B cell (primary cell): ENCODE measurements around the gene AGT. TPM values are rescaled to one million over a fixed set of nuclear protein-coding genes. Genes with fewer than 3 reads are reported as not detected.

Experiments
- ATAC-seq: fragments of 200-7000 bp; cut with Tn5 transposase; one replicate; pipeline ENCODE4 v1.10.0; 2021; ENCODE audit warnings: low read depth, mild to moderate bottlenecking, moderate number of reproducible peaks, moderate library complexity
- CTCF ChIA-PET: fragments of 350-600 bp; sonication (Branson Sonifier 250); formaldehyde crosslinking; loops from one replicate; lab custom pipeline; 2021; ENCODE audit warnings: antibody characterized with exemption, inconsistent platforms; lab: Charles Lee
- POLR2A ChIA-PET: fragments of 350-600 bp; sonication (Branson Sonifier 250); formaldehyde crosslinking; loops from one replicate; lab custom pipeline; 2021; ENCODE audit warnings: antibody characterized with exemption; lab: Charles Lee
- DNase-seq: peaks from one replicate; pipeline ENCODE4 v3.0.0; 2013
- H2AFZ ChIP-seq: 2 replicates; pipeline ENCODE4 v1.6.1; 2012; ENCODE audit warnings: mild to moderate bottlenecking, low read depth, low read length; ENCODE audit not compliant: insufficient read depth, poor library complexity, severe bottlenecking
- H3K27ac ChIP-seq, 2 donors: 1 replicate in 1 of 2; 2 replicates in 1 of 2; pipeline ENCODE4 v1.5.1; 2012 to 2013; ENCODE audit warnings: low read length in 2 of 2, mild to moderate bottlenecking in 2 of 2, moderate library complexity in 1 of 2
- H3K27me3 ChIP-seq, 4 experiments: fragments of 200-600 bp in 1 of 4; sonication (generic) in 1 of 4; replicated peaks in 1 of 4; 1 replicate in 2 of 4; 2 replicates in 2 of 4; pipeline versions ENCODE4 v1.6.1 to v1.7.0; 2013 to 2016; ENCODE audit warnings: low read length in 3 of 4, mild to moderate bottlenecking in 2 of 4, mixed read lengths in 1 of 4, moderate library complexity in 1 of 4; ENCODE audit not compliant: insufficient read depth in 4 of 4, control insufficient read depth in 3 of 4; ENCODE audit errors: control extremely low read depth in 1 of 4
- H3K36me3 ChIP-seq, 2 experiments: replicated peaks in 1 of 2; 1 replicate in 1 of 2; 2 replicates in 1 of 2; pipeline versions ENCODE4 v1.6.1 to v1.7.1; 2013; ENCODE audit warnings: low read length in 1 of 2; ENCODE audit not compliant: insufficient read depth in 2 of 2, control insufficient read depth in 1 of 2; ENCODE audit errors: control extremely low read depth in 1 of 2, extremely low read depth in 1 of 2
- H3K4me1 ChIP-seq, 2 donors: fragments of 200-600 bp in 1 of 2; sonication (generic) in 1 of 2; 1 replicate in 1 of 2; 2 replicates in 1 of 2; pipeline versions ENCODE4 v1.5.1 to v1.6.1; 2013 to 2017; ENCODE audit warnings: low read length in 2 of 2; ENCODE audit not compliant: control insufficient read depth in 2 of 2, insufficient read depth in 2 of 2
- H3K4me2 ChIP-seq: replicated peaks from 2 replicates; pipeline ENCODE3; 2012; ENCODE audit warnings: mild to moderate bottlenecking, low read depth, low read length; ENCODE audit not compliant: poor library complexity, severe bottlenecking
- H3K4me3 ChIP-seq, 5 experiments: fragments of 200-600 bp in 1 of 5; sonication (generic) in 1 of 5; 1 replicate in 3 of 5; 2 replicates in 2 of 5; pipeline versions ENCODE4 v1.5.1 to v1.7.0; 2011 to 2016; ENCODE audit warnings: low read length in 4 of 5, mild to moderate bottlenecking in 4 of 5, low read depth in 2 of 5, control low read depth in 1 of 5, moderate library complexity in 1 of 5; ENCODE audit not compliant: insufficient read depth in 1 of 5; ENCODE audit errors: control extremely low read depth in 1 of 5, extremely low read depth in 1 of 5
- H3K79me2 ChIP-seq: fragments of 200-600 bp; sonication (generic); one replicate; pipeline ENCODE4 v1.6.0; 2016; ENCODE audit warnings: low read length; ENCODE audit not compliant: control insufficient read depth, insufficient read depth
- H3K9ac ChIP-seq: fragments of 200-600 bp; sonication (generic); 2 replicates; pipeline ENCODE4 v1.6.1; 2017; ENCODE audit warnings: mild to moderate bottlenecking, low read length, moderate library complexity
- H3K9me3 ChIP-seq, 3 donors: one replicate each; pipeline versions ENCODE4 v1.6.1 to v1.7.1; 2013; ENCODE audit warnings: low read length in 2 of 3; ENCODE audit not compliant: control insufficient read depth in 2 of 3, insufficient read depth in 1 of 3; ENCODE audit errors: control extremely low read depth in 1 of 3
- H4K20me1 ChIP-seq: 2 replicates; pipeline ENCODE4 v1.6.0; 2012; ENCODE audit warnings: mild to moderate bottlenecking, low read length; ENCODE audit not compliant: insufficient read depth, control insufficient read depth, poor library complexity, severe bottlenecking
- H3K27ac Mint-ChIP-seq: one replicate; pipeline ENCODE4 v1.8.0; 2021; ENCODE audit warnings: mixed read lengths
- H3K27me3 Mint-ChIP-seq: one replicate; pipeline ENCODE4 v1.8.0; 2021; ENCODE audit warnings: mixed read lengths
- H3K4me1 Mint-ChIP-seq: one replicate; pipeline ENCODE4 v1.8.0; 2021; ENCODE audit warnings: mixed read lengths
- H3K4me3 Mint-ChIP-seq: one replicate; pipeline ENCODE4 v1.8.0; 2021; ENCODE audit warnings: mixed read lengths
- H3K9me3 Mint-ChIP-seq: one replicate; pipeline ENCODE4 v1.8.0; 2022; ENCODE audit warnings: mixed read lengths; ENCODE audit not compliant: insufficient read depth
- EZH2 ChIP-seq: IDR thresholded peaks from 2 replicates; pipeline ENCODE4 v1.6.1; 2012; ENCODE audit warnings: borderline replicate concordance, low read depth, mild to moderate bottlenecking, moderate library complexity, low read length; ENCODE audit not compliant: insufficient read depth, poor library complexity, severe bottlenecking
- WGBS: methylation state at CpG from one replicate; pipeline ENCODE4 v1.1.5; 2013; ENCODE audit warnings: missing lambda C conversion rate; ENCODE audit not compliant: insufficient coverage; 5-methylcytosine and 5-hydroxymethylcytosine counted together
- intact Hi-C: fragments of 100-400 bp; cut with micrococcal nuclease; formaldehyde crosslinking; loops from one replicate; pipeline ENCODE4 v1.10.0; 2022
- polyA minus RNA-seq: library from RNA; depleted of rRNA, polyadenylated mRNA; stranded (reverse); fragments of >200 nt; gene quantifications from 2 replicates; pipeline ENCODE4 v1.2.3, GENCODE V29; 2012
- polyA plus RNA-seq: library from polyadenylated mRNA; depleted of rRNA; stranded (reverse); fragments of >200 nt; gene quantifications from 2 replicates; pipeline ENCODE4 v1.2.3, GENCODE V29; 2012
- total RNA-seq, 2 donors: library from RNA; stranded (reverse); fragments of 120-200 nt in 1 of 2; gene quantifications; 1 replicate in 1 of 2; 2 replicates in 1 of 2; pipeline versions ENCODE4 v1.2.3 to v1.2.4, GENCODE V29; 2013 to 2022
- TF ChIP-seq, protein P1 (sequence below): fragments of 200-600 bp; IDR thresholded peaks from one replicate; pipeline ENCODE4 v1.8.0; 2022; ENCODE audit warnings: antibody characterized with exemption, mild to moderate bottlenecking

The AGT gene
- total RNA-seq (not detected in 2 replicates), polyA plus RNA-seq (not detected in 2 replicates), polyA minus RNA-seq (not detected in 2 replicates)
- total RNA-seq (2013), result 0.35 TPM

GRCh38 chr1:230713915-230714764, at the start of gene AGT:
TSS of gene AGT (minus strand) at chr1:230714122. CDS start at chr1:230710823, 3,299 bp downstream.
- ATAC-seq, result no peak
- H3K9me3 ChIP-seq, result no peaks in the 10 kb centered on the region
- TF ChIP-seq, protein P1, sequence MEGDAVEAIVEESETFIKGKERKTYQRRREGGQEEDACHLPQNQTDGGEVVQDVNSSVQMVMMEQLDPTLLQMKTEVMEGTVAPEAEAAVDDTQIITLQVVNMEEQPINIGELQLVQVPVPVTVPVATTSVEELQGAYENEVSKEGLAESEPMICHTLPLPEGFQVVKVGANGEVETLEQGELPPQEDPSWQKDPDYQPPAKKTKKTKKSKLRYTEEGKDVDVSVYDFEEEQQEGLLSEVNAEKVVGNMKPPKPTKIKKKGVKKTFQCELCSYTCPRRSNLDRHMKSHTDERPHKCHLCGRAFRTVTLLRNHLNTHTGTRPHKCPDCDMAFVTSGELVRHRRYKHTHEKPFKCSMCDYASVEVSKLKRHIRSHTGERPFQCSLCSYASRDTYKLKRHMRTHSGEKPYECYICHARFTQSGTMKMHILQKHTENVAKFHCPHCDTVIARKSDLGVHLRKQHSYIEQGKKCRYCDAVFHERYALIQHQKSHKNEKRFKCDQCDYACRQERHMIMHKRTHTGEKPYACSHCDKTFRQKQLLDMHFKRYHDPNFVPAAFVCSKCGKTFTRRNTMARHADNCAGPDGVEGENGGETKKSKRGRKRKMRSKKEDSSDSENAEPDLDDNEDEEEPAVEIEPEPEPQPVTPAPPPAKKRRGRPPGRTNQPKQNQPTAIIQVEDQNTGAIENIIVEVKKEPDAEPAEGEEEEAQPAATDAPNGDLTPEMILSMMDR, result no peak
- TF ChIP-seq EZH2, result no peak
- no peak within 1 kb of the TSS for H3K27ac ChIP-seq
- H4K20me1 ChIP-seq, result no peaks in the 10 kb centered on the region
- DNase-seq, result no peak
- 67% methylated on average over 22 of the region's 24 CpGs for WGBS
- no peaks in the 10 kb centered on the region for H3K79me2 ChIP-seq
- CTCF ChIA-PET, result no interaction called here
- no peaks in the 10 kb centered on the region for H3K36me3 ChIP-seq
- no peak within 1 kb of the TSS for H3K4me2 ChIP-seq
- no peak within 1 kb of the TSS for H3K27ac Mint-ChIP-seq
- H3K4me1 ChIP-seq, result no peaks in the 10 kb centered on the region
- no peak within 1 kb of the TSS for H3K4me3 ChIP-seq
- H3K27me3 ChIP-seq, result no peaks in the 10 kb centered on the region
- H3K9ac ChIP-seq, result no peak within 1 kb of the TSS
- peaks cover 6% of the 10 kb centered on the region for H3K27me3 Mint-ChIP-seq
- H3K4me3 Mint-ChIP-seq, result no peak within 1 kb of the TSS
- no peaks in the 10 kb centered on the region for H3K4me1 Mint-ChIP-seq
- intact Hi-C loops, result no loop called here
- POLR2A ChIA-PET, result no interaction called here
- H3K9me3 Mint-ChIP-seq, result peaks cover 4% of the 10 kb centered on the region
- no peak within 1 kb of the TSS for H2AFZ ChIP-seq
